HCT116 (cell line): ENCODE measurements around the gene RAB13.

Experiments
- CTCF ChIP-seq, 3 experiments: fragments of 200-600 bp in 1 of 3; sonication (generic) in 1 of 3; IDR thresholded peaks in 2 of 3; conservative IDR thresholded peaks in 1 of 3; 2 replicates each; pipeline ENCODE4 v1.5.1; 2012 to 2017; ENCODE audit warnings: low read depth in 2 of 3, low read length in 2 of 3, antibody characterized with exemption in 1 of 3, borderline replicate concordance in 1 of 3, control low read depth in 1 of 3, mild to moderate bottlenecking in 1 of 3, mixed read lengths in 1 of 3, mixed run types in 1 of 3, moderate library complexity in 1 of 3; ENCODE audit not compliant: insufficient read depth in 1 of 3
- EZH2 ChIP-seq: fragments of 200-600 bp; sonication (generic); IDR thresholded peaks from 2 replicates; pipeline ENCODE4 v1.6.1; 2017; ENCODE audit warnings: antibody characterized with exemption, mixed run types
- EZH2phosphoT487 ChIP-seq: fragments of 200-600 bp; IDR thresholded peaks from 2 replicates; pipeline ENCODE4 v1.6.1; 2018; ENCODE audit warnings: antibody characterized with exemption, borderline replicate concordance
- JUND ChIP-seq: IDR thresholded peaks from 2 replicates; pipeline ENCODE4 v1.6.1; 2012
- POLR2AphosphoS5 ChIP-seq: IDR thresholded peaks from 2 replicates; pipeline ENCODE4 v1.6.1; 2011; ENCODE audit warnings: mild to moderate bottlenecking, low read depth, low read length, moderate library complexity
- SIN3A ChIP-seq: IDR thresholded peaks from 2 replicates; pipeline ENCODE4 v1.6.1; 2012; ENCODE audit warnings: low read depth
- ZBTB33 ChIP-seq: IDR thresholded peaks from 2 replicates; pipeline ENCODE4 v1.6.1; 2011; ENCODE audit warnings: mild to moderate bottlenecking, low read length, moderate library complexity; ENCODE audit not compliant: insufficient replicate concordance; ENCODE audit errors: extremely low read depth
- ZNF274 ChIP-seq: fragments of 200-500 bp; sonication (Bioruptor generic); IDR thresholded peaks from 2 replicates; pipeline ENCODE4 v1.6.1; 2014; ENCODE audit warnings: mild to moderate bottlenecking, low read depth, low read length, inconsistent platforms

- TF ChIP-seq EZH2 (no peak), CTCF (IDR thresholded peaks at IDR 0.05 in 2 of 3, conservative IDR thresholded peaks at IDR 0.05 in 1 of 3; ENCODE audit: borderline replicate concordance in 1 of 3, insufficient read depth in 1 of 3, low read depth in 2 of 3, low read length in 2 of 3) (no peak), POLR2AphosphoS5 (no peak), JUND (no peak), EZH2phosphoT487 (no peak), ZNF274 (no peak), ZBTB33 (no peak), SIN3A (no peak)
These were observed 49.9 kb downstream of the RAB13 start for GRCh38 chr1:153936011-153936802.
